Smooth muscle cell (in vitro differentiated cells): ENCODE data around the gene DMRTA1. TPM values are rescaled to one million over a fixed set of nuclear protein-coding genes. Genes with fewer than 3 reads are reported as not detected.

Source experiments
- DNase-seq: peaks from one replicate; lab custom pipeline; 2025; ENCODE audit not compliant: unreplicated experiment; lab: John Stamatoyannopoulos, UW
- H2AFZ ChIP-seq: fragments of 200-600 bp; sonication (generic); 2 replicates; pipeline ENCODE4 v1.6.0; 2016; ENCODE audit warnings: antibody characterized with exemption, low read depth, mild to moderate bottlenecking
- H3F3A ChIP-seq: fragments of 200-600 bp; sonication (generic); 2 replicates; pipeline ENCODE4 v1.6.0; 2017; ENCODE audit warnings: antibody characterized with exemption, low read depth
- H3K27ac ChIP-seq: fragments of 200-600 bp; sonication (generic); 2 replicates; pipeline ENCODE4 v1.5.1; 2016; ENCODE audit warnings: low read depth, mild to moderate bottlenecking
- H3K27me3 ChIP-seq: fragments of 200-600 bp; sonication (generic); 2 replicates; pipeline ENCODE4 v1.6.1; 2016; ENCODE audit warnings: low read depth, mild to moderate bottlenecking
- H3K36me3 ChIP-seq: fragments of 200-600 bp; sonication (generic); 2 replicates; pipeline ENCODE4 v1.5.1; 2016; ENCODE audit warnings: low read depth
- H3K4me1 ChIP-seq: fragments of 200-600 bp; sonication (generic); 2 replicates; pipeline ENCODE4 v1.5.1; 2016; ENCODE audit warnings: low read depth
- H3K4me2 ChIP-seq: fragments of 200-600 bp; sonication (generic); 2 replicates; pipeline ENCODE4 v1.6.0; 2016; ENCODE audit warnings: mild to moderate bottlenecking
- H3K4me3 ChIP-seq: fragments of 200-600 bp; sonication (generic); 2 replicates; pipeline ENCODE4 v1.5.1; 2016; ENCODE audit warnings: mild to moderate bottlenecking
- H3K79me2 ChIP-seq: fragments of 200-600 bp; sonication (generic); 2 replicates; pipeline ENCODE4 v1.6.0; 2016; ENCODE audit warnings: low read depth, mild to moderate bottlenecking
- H3K9ac ChIP-seq: fragments of 200-600 bp; sonication (generic); 2 replicates; pipeline ENCODE4 v1.6.0; 2016; ENCODE audit warnings: low read depth
- H3K9me3 ChIP-seq: fragments of 200-600 bp; sonication (generic); replicated peaks from 2 replicates; pipeline ENCODE4 v1.5.1; 2016; ENCODE audit warnings: low read depth
- H4K20me1 ChIP-seq: fragments of 200-600 bp; sonication (generic); 2 replicates; pipeline ENCODE4 v1.6.0; 2016; ENCODE audit warnings: low read depth
- CTCF ChIP-seq: fragments of 200-600 bp; sonication (generic); IDR thresholded peaks from 2 replicates; pipeline ENCODE4 v1.5.1; 2017; ENCODE audit warnings: borderline replicate concordance, mild to moderate bottlenecking, antibody characterized with exemption; ENCODE audit not compliant: insufficient read depth, poor library complexity, severe bottlenecking
- WGBS: methylation state at CpG from one replicate; pipeline ENCODE4 v1.1.7; 2016; ENCODE audit warnings: low lambda C conversion rate; 5-methylcytosine and 5-hydroxymethylcytosine counted together
- polyA plus RNA-seq: library from polyadenylated mRNA; unstranded; fragments of >200 nt; fragmentation: Nextera tagmentation; extraction: Ambion mirVana; gene quantifications from 2 replicates; pipeline ENCODE4 v1.2.1, GENCODE V29; 2016
- total RNA-seq: library from RNA; depleted of rRNA; stranded (reverse); fragments of >200 nt; gene quantifications from 2 replicates; pipeline ENCODE4 v1.2.3, GENCODE V29; 2014

The DMRTA1 gene
- total RNA-seq (5.3 and 7.0 TPM in 2 replicates), polyA plus RNA-seq (0.45 and 1.6 TPM in 2 replicates)

GRCh38 chr9:22446589-22446949 lies at the start of gene DMRTA1:
Gene DMRTA1 (plus strand): TSS chr9:22446824. CDS start chr9:22447066, 242 bp downstream.
- Histone ChIP-seq H3K4me2 (peak within 1 kb of the TSS; percentile 95), H4K20me1 (peaks cover 73% of the 10 kb centered on the region), H3K9ac (peak within 1 kb of the TSS; percentile 56), H3K9me3 (no peaks in the 10 kb centered on the region), H3K4me1 (peaks cover 15% of the 10 kb centered on the region), H2AFZ (peak within 1 kb of the TSS; percentile 94), H3K79me2 (no peaks in the 10 kb centered on the region), H3K27ac (peak within 1 kb of the TSS; percentile 25), H3K4me3 (peak within 1 kb of the TSS; percentile 74), H3K27me3 (no peaks in the 10 kb centered on the region), H3K36me3 (no peaks in the 10 kb centered on the region), H3F3A (no peaks in the 10 kb centered on the region)
- peak; percentile 69 for DNase-seq
- TF ChIP-seq CTCF: no peak
- 1% methylated on average over 13 of the region's 24 CpGs for WGBS

GRCh38 chr9:22401671-22402070 lies 45.0 kb upstream of the DMRTA1 start:
- Histone ChIP-seq H3K27ac (no peak overlapping the region), H3K4me3 (no peak overlapping the region), H3K27me3 (no peaks in the 10 kb centered on the region), H3K79me2 (no peaks in the 10 kb centered on the region), H3K36me3 (no peaks in the 10 kb centered on the region), H3K9ac (no peak overlapping the region), H3K4me2 (no peak overlapping the region), H3K4me1 (no peaks in the 10 kb centered on the region), H2AFZ (no peak overlapping the region), H3K9me3 (no peaks in the 10 kb centered on the region), H3F3A (no peaks in the 10 kb centered on the region), H4K20me1 (peaks cover 61% of the 10 kb centered on the region)
- no peak for DNase-seq
- no peak for TF ChIP-seq CTCF
- 70% methylated on average over 2 of the region's 2 CpGs for WGBS

- Histone ChIP-seq H3K4me2 (no peak overlapping the region), H4K20me1 (peaks cover 35% of the 10 kb centered on the region), H3K36me3 (no peaks in the 10 kb centered on the region), H3K4me3 (no peak overlapping the region), H3K79me2 (no peaks in the 10 kb centered on the region), H2AFZ (no peak overlapping the region), H3K27ac (no peak overlapping the region), H3K4me1 (no peaks in the 10 kb centered on the region), H3K9ac (no peak overlapping the region), H3K27me3 (no peaks in the 10 kb centered on the region), H3F3A (no peaks in the 10 kb centered on the region), H3K9me3 (no peaks in the 10 kb centered on the region)
- no peak for TF ChIP-seq CTCF
- WGBS: 88% methylated on average over 11 of the region's 13 CpGs
- DNase-seq: no peak
These were observed 40.6 kb upstream of the DMRTA1 start for GRCh38 chr9:22405869-22406659.

GRCh38 chr9:22413884-22414283 lies 32.7 kb upstream of the DMRTA1 start:
- WGBS: 93% methylated on average over 1 of the region's 1 CpG
- Histone ChIP-seq H3K36me3 (no peaks in the 10 kb centered on the region), H3K4me1 (peaks cover 10% of the 10 kb centered on the region), H3K9me3 (no peaks in the 10 kb centered on the region), H3K4me2 (no peak overlapping the region), H3K4me3 (no peak overlapping the region), H3K27ac (no peak overlapping the region), H3K9ac (no peak overlapping the region), H3K79me2 (no peaks in the 10 kb centered on the region), H4K20me1 (peaks cover 21% of the 10 kb centered on the region), H3F3A (no peaks in the 10 kb centered on the region), H3K27me3 (no peaks in the 10 kb centered on the region), H2AFZ (no peak overlapping the region)
- TF ChIP-seq CTCF: no peak
- no peak for DNase-seq
